Cardiac ventricle fibroblast (primary cell): Measurements from ENCODE around the gene STK31. TPM values are rescaled to one million over a fixed set of nuclear protein-coding genes. Genes with fewer than 3 reads are reported as not detected.

Source experiments
- total RNA-seq: library from RNA; depleted of rRNA; stranded (reverse); fragments of >200 nt; gene quantifications from 2 replicates; pipeline ENCODE4 v1.2.3, GENCODE V29; 2015

The STK31 gene
- not detected in 2 replicates for total RNA-seq

GRCh38 chr7:23710000-23710399, at the start of gene STK31:
Gene STK31 (plus strand): TSS chr7:23710219. CDS start chr7:23710286, 67 bp downstream.

GRCh38 chr7:23679898-23680413, 30.1 kb upstream of the STK31 start, which contains the start of gene FAM221A:
Gene FAM221A (plus strand): TSS chr7:23680199. CDS start chr7:23680219, 20 bp downstream.

Other genes with a start within 250 kb of the STK31 start
- gene IGF2BP3, start 239.7 kb upstream of the STK31 start, total RNA-seq: 14.6 and 17.7 TPM in 2 replicates
- 15.0 and 17.7 TPM in 2 replicates for gene TRA2A, start 178.2 kb upstream of the STK31 start, total RNA-seq
- 6.4 and 9.2 TPM in 2 replicates for gene CCDC126, start 112.8 kb upstream of the STK31 start, total RNA-seq
- 0.56 and 0.64 TPM in 2 replicates for gene FAM221A, start 30.0 kb upstream of the STK31 start, total RNA-seq